ENCODE data around the gene EYS. TPM values are rescaled to one million over a fixed set of nuclear protein-coding genes. Genes with fewer than 3 reads are reported as not detected.
A peak's percentile ranks its signal among the peaks of the same experiment; 100 is the strongest.
"Not testable (repeated sequence)": the region's sequence is repeated elsewhere in the genome, so short reads cannot be mapped to it uniquely, and the experiment has no call there.

Gene EYS
- total and polyA plus RNA-seq, 8 donors: 0.24 to 0.85 (median 0.55) TPM

DNA sequence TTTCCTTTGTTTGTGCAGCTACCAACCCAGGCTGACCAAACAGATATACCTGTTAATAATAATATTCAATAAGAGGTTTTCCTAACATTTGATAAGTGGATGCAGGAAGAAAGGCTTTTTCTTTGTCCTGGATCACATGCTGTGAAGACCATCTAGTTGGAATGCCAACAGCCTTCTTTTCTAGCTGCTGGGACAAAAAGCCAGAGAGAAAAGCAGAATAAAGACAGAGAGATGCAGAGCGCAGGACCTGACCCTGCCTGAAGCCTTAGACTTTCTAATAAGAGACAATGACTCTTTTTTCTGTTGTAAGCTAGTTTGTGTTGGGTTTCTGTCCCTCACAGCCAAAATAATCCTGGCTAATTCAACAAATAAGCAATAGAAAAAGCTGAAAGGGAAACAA is 1763.2 kb downstream of the EYS start:
- H3K27ac ChIP-seq: no peak overlapping the region
- no peaks in the 10 kb centered on the region for H3K36me3 ChIP-seq
- no peak overlapping the region for H3K4me3 ChIP-seq
- intact Hi-C loops (cut with DNase I): no loop called here
- H3K9me3 ChIP-seq: no peaks in the 10 kb centered on the region
- no peaks in the 10 kb centered on the region for H3K27me3 ChIP-seq
- H3K4me1 ChIP-seq: no peaks in the 10 kb centered on the region
- DNase-seq (no peak), ATAC-seq (no peak)
- TF ChIP-seq, protein P1, sequence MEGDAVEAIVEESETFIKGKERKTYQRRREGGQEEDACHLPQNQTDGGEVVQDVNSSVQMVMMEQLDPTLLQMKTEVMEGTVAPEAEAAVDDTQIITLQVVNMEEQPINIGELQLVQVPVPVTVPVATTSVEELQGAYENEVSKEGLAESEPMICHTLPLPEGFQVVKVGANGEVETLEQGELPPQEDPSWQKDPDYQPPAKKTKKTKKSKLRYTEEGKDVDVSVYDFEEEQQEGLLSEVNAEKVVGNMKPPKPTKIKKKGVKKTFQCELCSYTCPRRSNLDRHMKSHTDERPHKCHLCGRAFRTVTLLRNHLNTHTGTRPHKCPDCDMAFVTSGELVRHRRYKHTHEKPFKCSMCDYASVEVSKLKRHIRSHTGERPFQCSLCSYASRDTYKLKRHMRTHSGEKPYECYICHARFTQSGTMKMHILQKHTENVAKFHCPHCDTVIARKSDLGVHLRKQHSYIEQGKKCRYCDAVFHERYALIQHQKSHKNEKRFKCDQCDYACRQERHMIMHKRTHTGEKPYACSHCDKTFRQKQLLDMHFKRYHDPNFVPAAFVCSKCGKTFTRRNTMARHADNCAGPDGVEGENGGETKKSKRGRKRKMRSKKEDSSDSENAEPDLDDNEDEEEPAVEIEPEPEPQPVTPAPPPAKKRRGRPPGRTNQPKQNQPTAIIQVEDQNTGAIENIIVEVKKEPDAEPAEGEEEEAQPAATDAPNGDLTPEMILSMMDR (IDR thresholded peaks at IDR 0.05): no peak

DNA sequence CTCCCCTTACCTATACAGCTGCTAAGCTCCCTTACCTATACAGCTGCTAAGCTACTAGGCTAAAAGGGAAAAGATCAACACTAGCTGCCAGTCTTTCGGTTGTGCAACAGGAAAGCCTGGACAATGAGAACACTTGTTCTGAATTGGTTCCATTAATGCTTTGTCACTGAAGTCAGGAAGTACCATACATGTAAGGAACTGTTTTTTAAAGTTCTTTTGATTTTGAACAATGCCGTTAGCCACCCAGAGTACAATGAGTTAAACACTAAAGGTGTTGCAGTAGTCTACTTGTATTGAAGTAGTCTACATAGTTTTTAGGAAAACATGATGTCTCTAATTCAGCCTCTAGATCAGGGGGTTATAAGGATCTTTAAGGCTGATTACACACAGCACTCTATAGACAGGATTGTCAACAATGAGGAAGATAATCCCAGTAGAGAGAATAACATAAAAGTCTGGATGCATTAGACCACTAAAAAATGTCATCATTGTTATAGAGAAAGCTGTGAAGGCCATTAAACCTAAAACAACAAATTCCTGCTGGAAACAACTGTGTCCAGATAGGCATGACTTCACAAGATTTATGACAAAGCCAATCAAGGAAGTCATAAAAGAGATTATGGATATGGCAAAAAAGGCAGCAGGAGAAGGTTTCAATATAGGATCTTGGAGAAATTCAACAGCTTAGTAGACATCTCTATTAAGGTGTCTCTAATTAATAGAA is 1765.1 kb downstream of the EYS start:
- no peaks in the 10 kb centered on the region for H3K36me3 ChIP-seq
- H3K4me1 ChIP-seq: no peaks in the 10 kb centered on the region
- TF ChIP-seq, protein P1 (IDR thresholded peaks at IDR 0.05): no peak
- intact Hi-C loops (cut with DNase I): no loop called here
- DNase-seq (no peak), ATAC-seq (peak; percentile 81)
- H3K27ac ChIP-seq: no peak overlapping the region
- H3K9me3 ChIP-seq: no peaks in the 10 kb centered on the region
- no peaks in the 10 kb centered on the region for H3K27me3 ChIP-seq
- no peak overlapping the region for H3K4me3 ChIP-seq

DNA sequence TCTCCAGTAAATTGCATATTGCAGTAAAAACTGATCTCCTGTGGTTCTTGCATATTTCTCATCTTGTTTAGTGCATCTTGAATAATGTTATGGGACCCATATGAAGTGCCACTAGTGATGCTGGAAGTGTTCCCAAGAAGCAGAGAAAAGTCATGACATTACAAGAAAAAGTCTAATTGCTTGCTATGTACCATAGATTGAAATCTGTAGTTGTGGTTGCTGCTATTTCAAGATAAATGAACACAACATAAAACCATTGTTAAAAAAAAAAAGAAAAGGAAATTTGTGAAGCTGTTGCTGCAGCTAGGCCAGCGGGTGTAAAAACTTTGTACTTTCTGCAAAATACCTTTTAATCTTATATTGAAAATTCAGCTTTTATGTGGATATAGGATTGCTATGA is 1767.0 kb downstream of the EYS start:
- ATAC-seq: no peak
- no peak overlapping the region for H3K27ac ChIP-seq
- no peaks in the 10 kb centered on the region for H3K4me1 ChIP-seq
- H3K4me3 ChIP-seq: no peak overlapping the region
- no peaks in the 10 kb centered on the region for H3K9me3 ChIP-seq
- TF ChIP-seq, protein P1 (IDR thresholded peaks at IDR 0.05): no peak
- no peak for DNase-seq
- no peaks in the 10 kb centered on the region for H3K27me3 ChIP-seq
- no peaks in the 10 kb centered on the region for H3K36me3 ChIP-seq
- intact Hi-C loops (cut with DNase I): no loop called here

DNA sequence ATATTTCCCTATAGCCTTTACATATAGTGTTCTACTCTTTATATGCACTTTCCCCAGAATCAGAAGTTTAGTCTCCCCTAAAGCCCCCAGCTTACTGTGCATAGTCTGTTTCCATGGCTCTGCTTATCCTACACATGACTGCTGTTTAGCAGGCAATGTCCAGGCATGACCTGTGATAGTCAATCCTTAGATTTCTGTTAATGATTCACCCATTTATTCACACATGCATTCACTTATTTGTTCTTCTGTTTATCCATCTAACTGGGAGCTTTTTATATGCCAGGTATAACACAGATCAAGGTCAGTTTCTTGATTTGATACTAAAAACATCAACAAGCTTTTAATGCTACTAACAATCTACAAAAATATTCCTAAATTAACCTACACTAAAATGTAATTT is 1770.6 kb downstream of the EYS start:
- intact Hi-C loops (cut with DNase I): no loop called here
- TF ChIP-seq, protein P1 (IDR thresholded peaks at IDR 0.05): no peak
- Histone ChIP-seq H3K36me3 (no peaks in the 10 kb centered on the region), H3K4me3 (no peak overlapping the region), H3K9me3 (no peaks in the 10 kb centered on the region), H3K4me1 (no peaks in the 10 kb centered on the region), H3K27ac (no peak overlapping the region), H3K27me3 (no peaks in the 10 kb centered on the region)
- DNase-seq (no peak), ATAC-seq (no peak)

DNA sequence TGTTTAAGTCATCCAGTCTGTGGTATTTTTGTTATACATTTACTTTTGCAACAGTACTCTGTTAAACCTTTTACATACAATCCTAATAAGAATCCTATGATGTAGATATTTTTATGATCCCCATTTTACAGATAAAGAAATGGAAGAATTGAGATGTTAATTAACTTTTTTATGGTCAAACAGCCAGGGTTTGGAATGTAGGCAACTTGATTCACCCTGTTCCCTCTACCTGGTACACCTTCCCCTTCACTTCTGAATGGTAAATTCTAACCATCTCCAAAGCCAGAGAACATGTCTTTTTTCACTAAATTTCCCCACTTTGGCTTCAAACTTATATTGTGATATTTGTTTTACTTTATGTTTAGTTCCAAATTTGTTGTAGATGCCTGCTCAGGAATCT is 1771.3 kb downstream of the EYS start:
- Histone ChIP-seq H3K4me1 (no peaks in the 10 kb centered on the region), H3K4me3 (no peak overlapping the region), H3K27me3 (no peaks in the 10 kb centered on the region), H3K36me3 (no peaks in the 10 kb centered on the region), H3K27ac (no peak overlapping the region), H3K9me3 (no peaks in the 10 kb centered on the region)
- TF ChIP-seq, protein P1 (IDR thresholded peaks at IDR 0.05): no peak
- DNase-seq (no peak), ATAC-seq (no peak)
- intact Hi-C loops (cut with DNase I): no loop called here

DNA sequence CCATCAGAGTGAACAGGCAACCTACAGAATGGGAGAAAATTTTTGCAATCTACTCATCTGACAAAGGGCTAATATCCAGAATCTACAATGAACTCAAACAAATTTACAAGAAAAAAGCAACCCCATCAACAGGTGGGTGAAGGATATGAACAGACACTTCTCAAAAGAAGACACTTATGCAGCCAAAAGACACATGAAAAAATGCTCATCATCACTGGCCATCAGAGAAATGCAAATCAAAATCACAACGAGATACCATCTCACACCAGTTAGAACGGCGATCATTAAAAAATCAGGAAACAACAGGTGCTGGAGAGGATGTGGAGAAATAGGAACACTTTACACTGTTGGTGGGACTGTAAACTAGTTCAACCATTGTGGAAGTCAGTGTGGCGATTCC is 1773.1 kb downstream of the EYS start:
- H3K27me3 ChIP-seq; H3K27ac ChIP-seq; ATAC-seq; H3K9me3 ChIP-seq; H3K36me3 ChIP-seq; DNase-seq; intact Hi-C loops (cut with DNase I); H3K4me1 ChIP-seq; H3K4me3 ChIP-seq: not testable (repeated sequence)

All from left lung (tissue), 10 donors.